SK-N-SH treated with all-trans-retinoic acid at 6 μM for 48 hours (cell line): ENCODE data around the gene CPA2.

Experiments used
- ATAC-seq: fragments of 200-7000 bp; cut with Tn5 transposase; 3 replicates; pipeline ENCODE4 v1.9.1; 2020; ENCODE audit warnings: mild to moderate bottlenecking, moderate library complexity
- BACH2 ChIP-seq: fragments of 250-450 bp; sonication (Bioruptor Pico); IDR thresholded peaks from 2 replicates; pipeline ENCODE4 v1.9.0; 2021; ENCODE audit warnings: mild to moderate bottlenecking, borderline replicate concordance
- ESRRG ChIP-seq: fragments of 250-450 bp; sonication (Bioruptor Pico); IDR thresholded peaks from 2 replicates; pipeline ENCODE4 v1.6.1; 2021; ENCODE audit warnings: mild to moderate bottlenecking
- GLIS3 ChIP-seq: fragments of 250-450 bp; sonication (Bioruptor Pico); IDR thresholded peaks from 2 replicates; pipeline ENCODE4 v1.5.0; 2020; ENCODE audit warnings: mild to moderate bottlenecking, moderate library complexity
- ISL1 ChIP-seq: fragments of 250-450 bp; sonication (Bioruptor Pico); IDR thresholded peaks from 2 replicates; pipeline ENCODE4 v2.1.2; 2022; ENCODE audit warnings: mild to moderate bottlenecking, moderate library complexity
- OSR1 ChIP-seq: fragments of 250-450 bp; sonication (Bioruptor Pico); IDR thresholded peaks from 2 replicates; pipeline ENCODE4 v1.8.0; 2022; ENCODE audit warnings: moderate library complexity, mild to moderate bottlenecking, inconsistent platforms
- PPARA ChIP-seq: fragments of 250-450 bp; sonication (Bioruptor Pico); IDR thresholded peaks from 2 replicates; pipeline ENCODE4 v1.5.0; 2020; ENCODE audit warnings: mild to moderate bottlenecking, borderline replicate concordance
- SNAI2 ChIP-seq: fragments of 250-450 bp; sonication (Bioruptor Pico); IDR thresholded peaks from 2 replicates; pipeline ENCODE4 v1.5.0; 2020; ENCODE audit warnings: mild to moderate bottlenecking, moderate library complexity
- TCF4 ChIP-seq: fragments of 250-450 bp; sonication (Bioruptor Pico); IDR thresholded peaks from 2 replicates; pipeline ENCODE4 v1.8.0; 2021; ENCODE audit warnings: mild to moderate bottlenecking, moderate library complexity, borderline replicate concordance
- TOX ChIP-seq: fragments of 250-450 bp; sonication (Bioruptor Pico); IDR thresholded peaks from 2 replicates; pipeline ENCODE4 v1.8.0; 2021; ENCODE audit warnings: mild to moderate bottlenecking, moderate library complexity, borderline replicate concordance
- ZC3H10 ChIP-seq: fragments of 250-450 bp; sonication (Bioruptor Pico); IDR thresholded peaks from 2 replicates; pipeline ENCODE4 v1.5.1; 2021; ENCODE audit warnings: mild to moderate bottlenecking, moderate library complexity
- ZFP3 ChIP-seq: fragments of 250-450 bp; sonication (Bioruptor Pico); IDR thresholded peaks from 2 replicates; pipeline ENCODE4 v1.5.0; 2020; ENCODE audit warnings: mild to moderate bottlenecking, moderate library complexity
- ZFP30 ChIP-seq: fragments of 450-650 bp; formaldehyde crosslinking; IDR thresholded peaks from 2 replicates; pipeline ENCODE4 v1.5.0; 2022; ENCODE audit warnings: mild to moderate bottlenecking, moderate library complexity
- ZNF565 ChIP-seq: fragments of 450-650 bp; formaldehyde crosslinking; conservative IDR thresholded peaks from 2 replicates; pipeline ENCODE4 v1.5.0; 2020; ENCODE audit warnings: low read depth, mild to moderate bottlenecking, moderate library complexity
- ZNF70 ChIP-seq: fragments of 450-650 bp; formaldehyde crosslinking; IDR thresholded peaks from 2 replicates; pipeline ENCODE4 v1.5.0; 2020; ENCODE audit warnings: mild to moderate bottlenecking, moderate library complexity
- ZNF8 ChIP-seq: fragments of 450-650 bp; formaldehyde crosslinking; IDR thresholded peaks from 2 replicates; pipeline ENCODE4 v1.5.0; 2020; ENCODE audit warnings: mild to moderate bottlenecking, moderate library complexity
- TF ChIP-seq, protein P1 (sequence below): fragments of 250-450 bp; sonication (Bioruptor Pico); IDR thresholded peaks from 2 replicates; pipeline ENCODE4 v1.8.0; 2020; ENCODE audit warnings: mild to moderate bottlenecking, moderate library complexity, borderline replicate concordance
- TF ChIP-seq, protein P2 (sequence below): fragments of 250-450 bp; sonication (Bioruptor Pico); IDR thresholded peaks from 2 replicates; pipeline ENCODE4 v1.5.1; 2020; ENCODE audit warnings: low read depth, mild to moderate bottlenecking, moderate library complexity
- TF ChIP-seq, protein P3 (sequence below): fragments of 250-450 bp; sonication (Bioruptor Pico); IDR thresholded peaks from 2 replicates; pipeline ENCODE4 v1.5.0; 2020; ENCODE audit warnings: mild to moderate bottlenecking, moderate library complexity
- TF ChIP-seq, protein P4 (sequence below): fragments of 250-450 bp; sonication (Bioruptor Pico); IDR thresholded peaks from 2 replicates; pipeline ENCODE4 v1.8.0; 2021; ENCODE audit warnings: low read depth, mild to moderate bottlenecking, moderate library complexity, borderline replicate concordance

The CPA2 gene

DNA sequence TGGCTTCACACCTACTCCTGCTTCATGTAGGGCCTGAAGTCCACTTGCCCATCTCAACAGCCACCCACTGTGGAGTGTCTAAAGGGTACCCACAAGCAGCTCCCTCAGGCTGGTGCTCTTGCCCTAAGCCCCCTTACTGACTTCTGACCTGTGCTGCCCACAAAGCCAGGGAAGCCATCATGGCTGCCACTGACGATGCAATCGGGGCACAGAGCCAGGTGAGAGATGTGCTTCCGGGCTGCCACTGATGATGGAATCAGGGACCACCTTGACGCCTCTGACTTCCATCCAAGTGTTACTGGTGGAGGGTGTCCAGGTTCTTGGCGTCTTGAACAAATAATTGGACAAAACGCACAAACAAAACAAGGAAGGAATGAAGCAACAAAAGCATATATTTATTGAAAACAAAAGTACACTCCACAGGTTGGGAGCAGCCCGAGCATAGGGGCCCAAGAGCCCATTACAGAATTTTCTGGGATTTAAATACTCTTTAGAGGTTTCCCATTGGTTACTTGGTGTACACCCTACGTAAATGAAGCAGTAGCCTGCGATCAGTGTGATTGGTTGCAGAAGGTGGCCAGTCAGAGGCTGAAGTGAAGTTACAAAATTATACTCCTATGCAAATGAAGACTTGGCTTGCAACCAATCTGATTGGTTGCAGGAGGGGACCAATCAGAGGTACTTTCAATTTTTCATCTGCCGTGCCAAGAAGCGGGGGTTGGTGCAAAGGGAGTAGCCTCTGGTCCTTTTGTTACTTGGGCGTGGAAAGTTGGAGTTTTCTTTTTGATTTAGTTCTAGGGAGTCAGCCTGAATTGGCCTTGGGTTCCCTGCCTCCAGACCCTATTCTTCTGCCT, 4.5 kb downstream of the CPA2 start:
- no peak for TF ChIP-seq ZNF70 (CRISPR knock-in tag)
- TF ChIP-seq ZNF8 (CRISPR knock-in tag), result no peak
- TF ChIP-seq, protein P1, sequence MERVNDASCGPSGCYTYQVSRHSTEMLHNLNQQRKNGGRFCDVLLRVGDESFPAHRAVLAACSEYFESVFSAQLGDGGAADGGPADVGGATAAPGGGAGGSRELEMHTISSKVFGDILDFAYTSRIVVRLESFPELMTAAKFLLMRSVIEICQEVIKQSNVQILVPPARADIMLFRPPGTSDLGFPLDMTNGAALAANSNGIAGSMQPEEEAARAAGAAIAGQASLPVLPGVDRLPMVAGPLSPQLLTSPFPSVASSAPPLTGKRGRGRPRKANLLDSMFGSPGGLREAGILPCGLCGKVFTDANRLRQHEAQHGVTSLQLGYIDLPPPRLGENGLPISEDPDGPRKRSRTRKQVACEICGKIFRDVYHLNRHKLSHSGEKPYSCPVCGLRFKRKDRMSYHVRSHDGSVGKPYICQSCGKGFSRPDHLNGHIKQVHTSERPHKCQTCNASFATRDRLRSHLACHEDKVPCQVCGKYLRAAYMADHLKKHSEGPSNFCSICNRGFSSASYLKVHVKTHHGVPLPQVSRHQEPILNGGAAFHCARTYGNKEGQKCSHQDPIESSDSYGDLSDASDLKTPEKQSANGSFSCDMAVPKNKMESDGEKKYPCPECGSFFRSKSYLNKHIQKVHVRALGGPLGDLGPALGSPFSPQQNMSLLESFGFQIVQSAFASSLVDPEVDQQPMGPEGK (CRISPR knock-in tag), result no peak
- TF ChIP-seq ESRRG (CRISPR knock-in tag), result no peak
- TF ChIP-seq GLIS3 (CRISPR knock-in tag), result no peak
- no peak for ATAC-seq

DNA sequence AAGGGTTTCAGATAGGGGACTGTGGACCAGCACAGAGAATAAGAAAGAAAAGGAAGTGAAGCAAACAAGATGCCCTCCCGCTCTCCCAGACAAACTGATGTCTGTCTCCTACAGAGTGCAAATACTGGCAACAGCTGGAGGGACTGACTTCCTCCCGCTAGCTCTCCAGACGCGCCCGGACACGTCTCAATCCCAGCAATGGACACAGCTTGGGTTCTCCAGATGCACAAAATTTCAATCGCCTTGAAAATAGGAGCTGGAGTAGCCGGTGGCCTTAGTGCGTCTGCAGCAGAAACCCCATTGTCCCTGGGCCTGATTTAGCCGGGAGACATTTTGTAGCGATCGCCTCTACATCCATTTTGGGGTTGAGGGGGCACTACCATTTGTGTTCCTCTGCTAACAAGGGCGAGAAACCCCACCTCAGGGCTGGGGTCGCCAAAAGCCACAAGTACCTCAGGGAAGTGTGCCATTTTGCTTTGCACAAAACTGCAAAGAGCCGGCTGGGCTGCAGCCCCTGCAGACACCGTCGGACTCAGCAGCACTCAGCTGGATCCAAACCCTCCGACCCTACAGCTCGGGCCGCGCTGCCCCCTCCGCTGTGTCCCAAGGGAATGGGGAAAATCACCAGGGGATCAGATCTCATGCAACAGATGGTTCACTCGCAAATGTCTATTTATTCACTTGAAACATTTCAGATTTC, 5.9 kb downstream of the CPA2 start:
- TF ChIP-seq, protein P2, sequence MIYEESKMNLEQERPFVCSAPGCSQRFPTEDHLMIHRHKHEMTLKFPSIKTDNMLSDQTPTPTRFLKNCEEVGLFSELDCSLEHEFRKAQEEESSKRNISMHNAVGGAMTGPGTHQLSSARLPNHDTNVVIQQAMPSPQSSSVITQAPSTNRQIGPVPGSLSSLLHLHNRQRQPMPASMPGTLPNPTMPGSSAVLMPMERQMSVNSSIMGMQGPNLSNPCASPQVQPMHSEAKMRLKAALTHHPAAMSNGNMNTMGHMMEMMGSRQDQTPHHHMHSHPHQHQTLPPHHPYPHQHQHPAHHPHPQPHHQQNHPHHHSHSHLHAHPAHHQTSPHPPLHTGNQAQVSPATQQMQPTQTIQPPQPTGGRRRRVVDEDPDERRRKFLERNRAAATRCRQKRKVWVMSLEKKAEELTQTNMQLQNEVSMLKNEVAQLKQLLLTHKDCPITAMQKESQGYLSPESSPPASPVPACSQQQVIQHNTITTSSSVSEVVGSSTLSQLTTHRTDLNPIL, result no peak
- no peak for TF ChIP-seq PPARA
- no peak for TF ChIP-seq ZNF565
- no peak for TF ChIP-seq ZC3H10
- no peak for TF ChIP-seq SNAI2
- TF ChIP-seq GLIS3 (CRISPR knock-in tag), result no peak
- no peak for ATAC-seq

DNA sequence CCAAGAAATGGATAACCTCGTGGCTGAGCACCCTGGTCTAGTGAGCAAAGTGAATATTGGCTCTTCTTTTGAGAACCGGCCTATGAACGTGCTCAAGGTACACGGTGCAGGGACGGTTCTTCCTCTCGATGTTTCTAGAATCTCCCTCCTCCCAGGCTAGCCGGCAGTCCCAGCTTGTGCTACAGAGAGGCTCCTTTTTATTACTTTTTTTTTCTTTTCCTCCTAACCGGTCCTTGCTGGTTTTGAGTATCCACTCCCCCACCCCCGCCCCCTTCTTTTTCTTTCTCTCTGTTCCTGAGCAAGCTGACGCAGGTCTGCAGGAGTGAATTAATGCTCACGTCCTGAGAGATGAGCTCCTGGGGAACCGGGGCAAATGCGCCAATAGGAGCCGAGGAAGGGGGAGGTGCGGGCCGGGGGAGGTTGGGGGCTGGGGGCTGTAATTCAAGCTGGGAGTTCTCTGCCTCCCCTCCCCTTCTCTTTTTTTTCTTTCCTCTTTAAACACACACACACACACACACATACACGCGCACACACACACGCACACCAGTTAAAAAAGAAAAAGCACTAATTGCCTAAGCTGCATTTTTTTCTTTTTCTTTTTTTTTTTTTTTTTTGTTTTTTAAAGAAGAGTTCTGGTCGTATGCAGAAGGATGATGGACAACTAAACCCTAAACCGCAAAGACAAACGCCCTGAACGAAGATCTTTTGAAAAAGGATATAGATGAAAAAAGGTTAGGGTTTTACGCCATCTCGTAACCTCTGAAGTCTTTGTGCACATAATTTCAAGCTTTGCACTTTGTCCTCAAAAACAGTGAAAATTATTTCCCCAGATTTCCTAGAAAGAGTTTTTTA, 6.6 kb downstream of the CPA2 start:
- no peak for ATAC-seq

More for the DNA sequence above, 6.6 kb downstream of the CPA2 start:
- no peak for TF ChIP-seq ZC3H10
- no peak for TF ChIP-seq ZNF8 (CRISPR knock-in tag)
- no peak for TF ChIP-seq TCF4 (CRISPR knock-in tag)
- no peak for TF ChIP-seq ESRRG (CRISPR knock-in tag)
- no peak for TF ChIP-seq ISL1
- no peak for TF ChIP-seq SNAI2
- no peak for TF ChIP-seq ZFP30 (CRISPR knock-in tag)
- no peak for TF ChIP-seq OSR1 (CRISPR knock-in tag)
- TF ChIP-seq GLIS3 (CRISPR knock-in tag), result no peak
- TF ChIP-seq TOX, result no peak
- no peak for TF ChIP-seq BACH2
- TF ChIP-seq, protein P2, result no peak
- TF ChIP-seq, protein P3, sequence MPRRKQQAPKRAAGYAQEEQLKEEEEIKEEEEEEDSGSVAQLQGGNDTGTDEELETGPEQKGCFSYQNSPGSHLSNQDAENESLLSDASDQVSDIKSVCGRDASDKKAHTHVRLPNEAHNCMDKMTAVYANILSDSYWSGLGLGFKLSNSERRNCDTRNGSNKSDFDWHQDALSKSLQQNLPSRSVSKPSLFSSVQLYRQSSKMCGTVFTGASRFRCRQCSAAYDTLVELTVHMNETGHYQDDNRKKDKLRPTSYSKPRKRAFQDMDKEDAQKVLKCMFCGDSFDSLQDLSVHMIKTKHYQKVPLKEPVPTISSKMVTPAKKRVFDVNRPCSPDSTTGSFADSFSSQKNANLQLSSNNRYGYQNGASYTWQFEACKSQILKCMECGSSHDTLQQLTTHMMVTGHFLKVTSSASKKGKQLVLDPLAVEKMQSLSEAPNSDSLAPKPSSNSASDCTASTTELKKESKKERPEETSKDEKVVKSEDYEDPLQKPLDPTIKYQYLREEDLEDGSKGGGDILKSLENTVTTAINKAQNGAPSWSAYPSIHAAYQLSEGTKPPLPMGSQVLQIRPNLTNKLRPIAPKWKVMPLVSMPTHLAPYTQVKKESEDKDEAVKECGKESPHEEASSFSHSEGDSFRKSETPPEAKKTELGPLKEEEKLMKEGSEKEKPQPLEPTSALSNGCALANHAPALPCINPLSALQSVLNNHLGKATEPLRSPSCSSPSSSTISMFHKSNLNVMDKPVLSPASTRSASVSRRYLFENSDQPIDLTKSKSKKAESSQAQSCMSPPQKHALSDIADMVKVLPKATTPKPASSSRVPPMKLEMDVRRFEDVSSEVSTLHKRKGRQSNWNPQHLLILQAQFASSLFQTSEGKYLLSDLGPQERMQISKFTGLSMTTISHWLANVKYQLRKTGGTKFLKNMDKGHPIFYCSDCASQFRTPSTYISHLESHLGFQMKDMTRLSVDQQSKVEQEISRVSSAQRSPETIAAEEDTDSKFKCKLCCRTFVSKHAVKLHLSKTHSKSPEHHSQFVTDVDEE, result no peak
- TF ChIP-seq ZNF70 (CRISPR knock-in tag), result no peak
- TF ChIP-seq, protein P4, sequence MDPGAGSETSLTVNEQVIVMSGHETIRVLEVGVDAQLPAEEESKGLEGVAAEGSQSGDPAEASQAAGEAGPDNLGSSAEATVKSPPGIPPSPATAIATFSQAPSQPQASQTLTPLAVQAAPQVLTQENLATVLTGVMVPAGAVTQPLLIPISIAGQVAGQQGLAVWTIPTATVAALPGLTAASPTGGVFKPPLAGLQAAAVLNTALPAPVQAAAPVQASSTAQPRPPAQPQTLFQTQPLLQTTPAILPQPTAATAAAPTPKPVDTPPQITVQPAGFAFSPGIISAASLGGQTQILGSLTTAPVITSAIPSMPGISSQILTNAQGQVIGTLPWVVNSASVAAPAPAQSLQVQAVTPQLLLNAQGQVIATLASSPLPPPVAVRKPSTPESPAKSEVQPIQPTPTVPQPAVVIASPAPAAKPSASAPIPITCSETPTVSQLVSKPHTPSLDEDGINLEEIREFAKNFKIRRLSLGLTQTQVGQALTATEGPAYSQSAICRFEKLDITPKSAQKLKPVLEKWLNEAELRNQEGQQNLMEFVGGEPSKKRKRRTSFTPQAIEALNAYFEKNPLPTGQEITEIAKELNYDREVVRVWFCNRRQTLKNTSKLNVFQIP (CRISPR knock-in tag), result no peak
- TF ChIP-seq ZFP3 (CRISPR knock-in tag), result no peak
- no peak for TF ChIP-seq PPARA
- no peak for TF ChIP-seq ZNF565
